ENCODE data around the gene NOVA1. TPM values are rescaled to one million over a fixed set of nuclear protein-coding genes. Genes with fewer than 3 reads are reported as not detected.

The NOVA1 gene
- total and polyA plus RNA-seq, 2 of the 13 experiments (the other 11 are each of a cell fraction or from before 2014, with no cell fraction given), result 0.13 TPM

DNA sequence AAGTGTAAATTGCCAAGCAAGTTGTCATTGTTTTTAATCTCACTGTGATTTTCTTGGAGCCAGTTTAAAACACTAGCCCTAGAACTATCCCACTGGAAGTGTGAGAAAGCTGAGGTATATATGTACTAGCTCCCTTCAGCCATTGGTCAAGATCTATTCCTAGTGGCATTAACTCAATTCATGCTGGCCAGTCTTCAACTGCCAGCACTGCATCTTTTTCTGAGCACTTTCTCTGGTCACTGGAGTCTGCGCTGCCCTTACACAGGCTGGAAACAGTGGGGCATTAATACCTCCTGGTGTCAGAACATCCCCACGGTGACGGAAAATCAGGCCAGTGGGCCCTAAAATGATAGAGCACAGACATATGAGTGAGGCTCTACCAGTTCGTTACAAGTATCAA lies 4.0 kb upstream of the NOVA1 start:
- no peaks in the 10 kb centered on the region for H3K36me3 ChIP-seq (replicated peaks in 1 of 2; ENCODE audit: control insufficient read depth in 1 of 2, insufficient read depth in 2 of 2, low read length in 2 of 2)
- H3K4me1 ChIP-seq (ENCODE audit: insufficient read depth, low read length), result peaks cover 6% of the 10 kb centered on the region
- in situ Hi-C loops (cut with HindIII; ENCODE audit: extremely low pct_ligation_motif_present, low pct_unique_long_range_greater_than_20kb), result no loop called here
- peaks cover 0 to 10% of the 10 kb centered on the region in 2 experiments; a peak in 2 of 5 replicates for H3K27me3 ChIP-seq (ENCODE audit: control insufficient read depth in 1 of 2, insufficient read depth in 2 of 2, low read length in 2 of 2)
- intact Hi-C loops (cut with micrococcal nuclease; ENCODE audit: unreplicated experiment), result no loop called here
- ATAC-seq (no peak), FAIRE-seq (no peak), DNase-seq (ENCODE audit: low spot score) (no peak)
- no peak for TF ChIP-seq ZSCAN20 (CRISPR knock-in tag; IDR thresholded peaks at IDR 0.05; ENCODE audit: borderline replicate concordance)
- no peak for TF ChIP-seq ZNF724P (CRISPR knock-in tag; IDR thresholded peaks at IDR 0.05; ENCODE audit: borderline replicate concordance)
- no peak for TF ChIP-seq U2AF1 (optimal IDR thresholded peaks at IDR 0.05; ENCODE audit: low read depth, low read length)
- TF ChIP-seq IKZF5 (CRISPR knock-in tag; IDR thresholded peaks at IDR 0.05), result no peak
- no peak for TF ChIP-seq MEF2D (CRISPR knock-in tag; IDR thresholded peaks at IDR 0.05)
- no peak for TF ChIP-seq HIVEP1 (CRISPR knock-in tag; IDR thresholded peaks at IDR 0.05)
- no peak for TF ChIP-seq HNRNPL (IDR thresholded peaks at IDR 0.05; ENCODE audit: low read depth, low read length)
- no peak overlapping the region for H3K27ac ChIP-seq (ENCODE audit: extremely low read length, insufficient read depth, low read length)
- H3K79me2 ChIP-seq (ENCODE audit: insufficient read depth, low read length), result no peaks in the 10 kb centered on the region
- ChIA-PET POLR2A (no interaction called here), CTCF (ENCODE audit: low intra/inter-chr PET ratio, low total read pairs) (no interaction called here)
- 8% methylated on average over 4 of the region's 4 CpGs for WGBS (ENCODE audit: low lambda C conversion rate)
- BruUV-seq (replicated peaks), result no TSS peak
- H3K9ac ChIP-seq (ENCODE audit: insufficient read depth, low read depth, low read length), result no peak overlapping the region
- no peak overlapping the region for H3K4me2 ChIP-seq (ENCODE audit: low read depth, low read length)
- H2AFZ ChIP-seq (ENCODE audit: low read length), result no peak overlapping the region
- H3K4me3 ChIP-seq (replicated peaks in 1 of 3; ENCODE audit: insufficient read depth in 1 of 3, low read depth in 2 of 3, low read length in 3 of 3), result no peak overlapping the region
- no peaks in the 10 kb centered on the region; the same call in 1 of the 2 replicates for H3K9me3 ChIP-seq (ENCODE audit: low read length)
- H4K20me1 ChIP-seq (ENCODE audit: insufficient read depth, low read length), result no peaks in the 10 kb centered on the region

DNA sequence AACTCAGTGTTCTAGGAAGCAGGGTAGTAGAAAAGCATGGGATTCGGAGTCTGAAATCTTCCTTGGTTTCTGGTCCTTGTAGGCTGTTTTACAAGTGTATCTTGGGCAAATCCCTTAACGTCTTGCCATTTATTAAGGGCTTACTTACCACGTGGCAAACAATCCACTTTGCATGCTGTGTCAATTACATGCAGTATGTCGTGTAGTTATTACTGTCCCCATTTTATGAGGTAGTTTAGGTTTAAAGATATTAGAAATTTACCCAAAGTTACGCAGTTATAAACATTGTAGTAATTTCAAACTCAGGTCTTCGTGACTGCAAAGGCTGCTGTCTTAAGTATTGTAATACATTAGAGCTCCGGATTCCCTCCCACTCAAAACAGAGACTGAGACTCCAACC lies 1.5 kb upstream of the NOVA1 start:
- ATAC-seq (no peak), FAIRE-seq (no peak), DNase-seq (ENCODE audit: low spot score) (no peak)
- WGBS (ENCODE audit: low lambda C conversion rate), result 33% methylated on average over 7 of the region's 7 CpGs
- Histone ChIP-seq H3K4me3 (replicated peaks in 1 of 3; ENCODE audit: insufficient read depth in 1 of 3, low read depth in 2 of 3, low read length in 3 of 3) (no peak overlapping the region), H2AFZ (ENCODE audit: low read length) (no peak overlapping the region), H3K4me1 (ENCODE audit: insufficient read depth, low read length) (peaks cover 6% of the 10 kb centered on the region), H4K20me1 (ENCODE audit: insufficient read depth, low read length) (no peaks in the 10 kb centered on the region), H3K9me3 (ENCODE audit: low read length) (no peaks in the 10 kb centered on the region), H3K4me2 (ENCODE audit: low read depth, low read length) (no peak overlapping the region), H3K27ac (ENCODE audit: extremely low read length, insufficient read depth, low read length) (no peak overlapping the region), H3K79me2 (ENCODE audit: insufficient read depth, low read length) (no peaks in the 10 kb centered on the region), H3K27me3 (ENCODE audit: control insufficient read depth in 1 of 2, insufficient read depth in 2 of 2, low read length in 2 of 2) (peaks cover 0 to 17% of the 10 kb centered on the region in 2 experiments; a peak in 2 of 5 replicates), H3K36me3 (replicated peaks in 1 of 2; ENCODE audit: control insufficient read depth in 1 of 2, insufficient read depth in 2 of 2, low read length in 2 of 2) (no peaks in the 10 kb centered on the region), H3K9ac (ENCODE audit: insufficient read depth, low read depth, low read length) (no peak overlapping the region)
- ChIA-PET POLR2A (no interaction called here), CTCF (ENCODE audit: low intra/inter-chr PET ratio, low total read pairs) (no interaction called here)
- in situ Hi-C loops (cut with HindIII; ENCODE audit: extremely low pct_ligation_motif_present, low pct_unique_long_range_greater_than_20kb) (no loop called here), intact Hi-C loops (cut with micrococcal nuclease; ENCODE audit: unreplicated experiment) (no loop called here)
- BruUV-seq (replicated peaks), result no TSS peak
- TF ChIP-seq CENPX (CRISPR knock-in tag; IDR thresholded peaks at IDR 0.05), result no peak
- TF ChIP-seq, protein P1, sequence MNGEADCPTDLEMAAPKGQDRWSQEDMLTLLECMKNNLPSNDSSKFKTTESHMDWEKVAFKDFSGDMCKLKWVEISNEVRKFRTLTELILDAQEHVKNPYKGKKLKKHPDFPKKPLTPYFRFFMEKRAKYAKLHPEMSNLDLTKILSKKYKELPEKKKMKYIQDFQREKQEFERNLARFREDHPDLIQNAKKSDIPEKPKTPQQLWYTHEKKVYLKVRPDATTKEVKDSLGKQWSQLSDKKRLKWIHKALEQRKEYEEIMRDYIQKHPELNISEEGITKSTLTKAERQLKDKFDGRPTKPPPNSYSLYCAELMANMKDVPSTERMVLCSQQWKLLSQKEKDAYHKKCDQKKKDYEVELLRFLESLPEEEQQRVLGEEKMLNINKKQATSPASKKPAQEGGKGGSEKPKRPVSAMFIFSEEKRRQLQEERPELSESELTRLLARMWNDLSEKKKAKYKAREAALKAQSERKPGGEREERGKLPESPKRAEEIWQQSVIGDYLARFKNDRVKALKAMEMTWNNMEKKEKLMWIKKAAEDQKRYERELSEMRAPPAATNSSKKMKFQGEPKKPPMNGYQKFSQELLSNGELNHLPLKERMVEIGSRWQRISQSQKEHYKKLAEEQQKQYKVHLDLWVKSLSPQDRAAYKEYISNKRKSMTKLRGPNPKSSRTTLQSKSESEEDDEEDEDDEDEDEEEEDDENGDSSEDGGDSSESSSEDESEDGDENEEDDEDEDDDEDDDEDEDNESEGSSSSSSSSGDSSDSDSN (CRISPR knock-in tag; IDR thresholded peaks at IDR 0.05), result no peak
- no peak for TF ChIP-seq NR0B2 (CRISPR knock-in tag; IDR thresholded peaks at IDR 0.05)
- TF ChIP-seq ZC3H13 (CRISPR knock-in tag; IDR thresholded peaks at IDR 0.05), result no peak
- no peak for TF ChIP-seq CHD4 (IDR thresholded peaks at IDR 0.05; ENCODE audit: borderline replicate concordance, low read length)
- no peak for TF ChIP-seq MZF1 (CRISPR knock-in tag; IDR thresholded peaks at IDR 0.05; ENCODE audit: borderline replicate concordance)
